NCI-H526 (cell line): ENCODE measurements around the gene ZNF689.
"Not testable (repeated sequence)": the region's sequence is repeated elsewhere in the genome, so short reads cannot be mapped to it uniquely, and the experiment has no call there.

Experiments used
- DNase-seq, 2 experiments: peaks; one replicate each; lab custom pipeline; 2025; lab: John Stamatoyannopoulos, UW

ZNF689 gene

GRCh38 chr16:30636599-30636998, 26.4 kb upstream of the ZNF689 start:
- no peak for DNase-seq

- no peak for DNase-seq
Measured at GRCh38 chr16:30633526-30633925, 23.3 kb upstream of the ZNF689 start.

- DNase-seq: not testable (repeated sequence)
Measured at GRCh38 chr16:30632454-30632853, 22.3 kb upstream of the ZNF689 start.

- peak; percentile 27 to 88 for DNase-seq
Measured at GRCh38 chr16:30628628-30629540, 18.7 kb upstream of the ZNF689 start.

- no peak for DNase-seq
Measured at GRCh38 chr16:30626236-30626635, 16.0 kb upstream of the ZNF689 start.

GRCh38 chr16:30623536-30624283, 13.5 kb upstream of the ZNF689 start:
- DNase-seq: no peak

GRCh38 chr16:30622455-30623032, 12.4 kb upstream of the ZNF689 start:
- no peak for DNase-seq

GRCh38 chr16:30621765-30622164, 11.6 kb upstream of the ZNF689 start:
- no peak for DNase-seq

GRCh38 chr16:30620169-30620568, 10.0 kb upstream of the ZNF689 start:
- no peak for DNase-seq

GRCh38 chr16:30619638-30620037, 9.4 kb upstream of the ZNF689 start:
- no peak for DNase-seq

GRCh38 chr16:30619202-30619601, 9.0 kb upstream of the ZNF689 start:
- DNase-seq: no peak

GRCh38 chr16:30615358-30616091, 5.3 kb upstream of the ZNF689 start:
- DNase-seq: peak; percentile 36 to 75

- DNase-seq: peak in 1 of 2 experiments; percentile 54
Measured at GRCh38 chr16:30609002-30609925, 925 bp downstream of the ZNF689 start.

- no peak for DNase-seq
Measured at GRCh38 chr16:30606004-30606403, 4.2 kb downstream of the ZNF689 start.

GRCh38 chr16:30605158-30605557, 5.0 kb downstream of the ZNF689 start:
- no peak for DNase-seq

GRCh38 chr16:30604316-30604947, 5.8 kb downstream of the ZNF689 start:
- DNase-seq: no peak

- no peak for DNase-seq
Measured at GRCh38 chr16:30603945-30604315, 6.3 kb downstream of the ZNF689 start.

GRCh38 chr16:30602616-30603277, 7.4 kb downstream of the ZNF689 start:
- no peak for DNase-seq

GRCh38 chr16:30601966-30602365, 8.2 kb downstream of the ZNF689 start:
- no peak for DNase-seq

- no peak for DNase-seq
Measured at GRCh38 chr16:30600929-30601328, 9.3 kb downstream of the ZNF689 start.
